ENCODE results near the gene CALD1. TPM values are rescaled to one million over a fixed set of nuclear protein-coding genes. Genes with fewer than 3 reads are reported as not detected.

Gene CALD1
- total RNA-seq, 1 experiment from 2014 or later = 107 TPM

DNA sequence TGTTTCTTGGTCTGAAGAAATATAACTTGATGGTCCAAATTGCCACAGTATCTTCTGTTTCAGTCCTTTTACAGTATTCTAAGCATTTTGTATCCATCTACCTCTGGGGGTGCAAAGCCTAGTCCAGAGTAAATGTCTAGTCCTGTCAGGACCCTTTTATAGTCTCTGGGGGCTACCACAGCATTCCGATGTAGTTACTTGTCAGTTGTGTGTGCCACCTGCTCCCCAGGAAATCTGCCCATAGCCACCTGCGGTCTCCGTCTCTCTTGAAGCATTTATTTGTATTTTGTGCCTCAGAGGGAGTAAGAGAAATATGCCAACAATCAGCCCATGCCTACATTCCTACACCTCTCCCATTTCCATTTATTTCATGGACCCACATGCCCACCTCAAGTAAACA is 219.7 kb downstream of the CALD1 start:
- Histone ChIP-seq H2BK15ac (ENCODE audit: low read depth, low read length) (no peak overlapping the region), H2BK20ac (ENCODE audit: low read depth, low read length, poor library complexity, severe bottlenecking) (no peak overlapping the region), H3K4me1 (ENCODE audit: insufficient read depth, low read length) (no peaks in the 10 kb centered on the region), H4K20me1 (ENCODE audit: control insufficient read depth, insufficient read depth, insufficient read length) (no peaks in the 10 kb centered on the region), H2BK12ac (ENCODE audit: insufficient read length, low read depth, low read length) (no peak overlapping the region), H4K8ac (replicated peaks; ENCODE audit: insufficient read length, low read depth, low read length) (no peak overlapping the region), H3K56ac (ENCODE audit: insufficient read length, low read depth, low read length) (no peak overlapping the region), H3K18ac (ENCODE audit: insufficient read length, low read depth, low read length) (no peak overlapping the region), H3K23me2 (ENCODE audit: insufficient read length, low read depth, low read length, poor library complexity, severe bottlenecking) (no peaks in the 10 kb centered on the region), H3K27me3 (ENCODE audit: insufficient read depth, low read length) (no peaks in the 10 kb centered on the region), H2AFZ (ENCODE audit: low read length) (no peak overlapping the region), H3K14ac (ENCODE audit: insufficient read depth, low read length) (no peak overlapping the region), H4K91ac (ENCODE audit: insufficient read length, low read depth, low read length) (no peak overlapping the region), H3K79me1 (ENCODE audit: insufficient read depth, low read depth, low read length, poor library complexity, severe bottlenecking) (no peaks in the 10 kb centered on the region), H3K23ac (ENCODE audit: insufficient read length, low read depth, low read length) (no peak overlapping the region), H2BK5ac (ENCODE audit: insufficient read length, low read length) (no peak overlapping the region), H3T11ph (ENCODE audit: low read length) (no peak overlapping the region), H2BK120ac (ENCODE audit: low read depth, low read length, poor library complexity, severe bottlenecking) (no peak overlapping the region), H3K79me2 (ENCODE audit: insufficient read depth, low read length) (no peaks in the 10 kb centered on the region), H3K9me3 (ENCODE audit: control insufficient read depth, low read depth, low read length) (no peaks in the 10 kb centered on the region), H3K4me2 (ENCODE audit: insufficient read depth, insufficient read length, low read length) (no peak overlapping the region), H3K4ac (ENCODE audit: low read depth, low read length) (no peak overlapping the region), H3K27ac (ENCODE audit: insufficient read length, low read depth, low read length) (no peak overlapping the region), H4K5ac (ENCODE audit: insufficient read length, low read depth, low read length) (no peak overlapping the region), H2AK5ac (ENCODE audit: insufficient read length, low read length) (no peak overlapping the region), H3K9ac (ENCODE audit: extremely low read depth, insufficient read length, low read length) (no peak overlapping the region)
- no peak overlapping the region; a peak in 1 of 7 replicates for H3K27ac Mint-ChIP-seq
- no peaks in the 10 kb centered on the region for H3K27me3 Mint-ChIP-seq (ENCODE audit: low read depth)
- H3K9me3 Mint-ChIP-seq = no peaks in the 10 kb centered on the region; a peak in 1 of 5 replicates
- TF ChIP-seq, protein P1, sequence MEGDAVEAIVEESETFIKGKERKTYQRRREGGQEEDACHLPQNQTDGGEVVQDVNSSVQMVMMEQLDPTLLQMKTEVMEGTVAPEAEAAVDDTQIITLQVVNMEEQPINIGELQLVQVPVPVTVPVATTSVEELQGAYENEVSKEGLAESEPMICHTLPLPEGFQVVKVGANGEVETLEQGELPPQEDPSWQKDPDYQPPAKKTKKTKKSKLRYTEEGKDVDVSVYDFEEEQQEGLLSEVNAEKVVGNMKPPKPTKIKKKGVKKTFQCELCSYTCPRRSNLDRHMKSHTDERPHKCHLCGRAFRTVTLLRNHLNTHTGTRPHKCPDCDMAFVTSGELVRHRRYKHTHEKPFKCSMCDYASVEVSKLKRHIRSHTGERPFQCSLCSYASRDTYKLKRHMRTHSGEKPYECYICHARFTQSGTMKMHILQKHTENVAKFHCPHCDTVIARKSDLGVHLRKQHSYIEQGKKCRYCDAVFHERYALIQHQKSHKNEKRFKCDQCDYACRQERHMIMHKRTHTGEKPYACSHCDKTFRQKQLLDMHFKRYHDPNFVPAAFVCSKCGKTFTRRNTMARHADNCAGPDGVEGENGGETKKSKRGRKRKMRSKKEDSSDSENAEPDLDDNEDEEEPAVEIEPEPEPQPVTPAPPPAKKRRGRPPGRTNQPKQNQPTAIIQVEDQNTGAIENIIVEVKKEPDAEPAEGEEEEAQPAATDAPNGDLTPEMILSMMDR (conservative IDR thresholded peaks at IDR 0.05) = no peak
- H3K4me3 Mint-ChIP-seq = no peak overlapping the region
- peaks cover 0 to 12% (median 2%) of the 10 kb centered on the region in 3 experiments; a peak in 3 of 7 replicates for H3K36me3 Mint-ChIP-seq (ENCODE audit: insufficient read depth in 1 of 3, low read depth in 3 of 3)
- no peak for DNase-seq
- H3K4me1 Mint-ChIP-seq = no peaks in the 10 kb centered on the region
- no CpG with 5 or more reads among the region's 3 CpGs for WGBS (ENCODE audit: extremely low coverage, insufficient read length, low lambda C conversion rate)

Data from H9 (cell line).